ENCODE data around the gene TSSK6. TPM values are rescaled to one million over a fixed set of nuclear protein-coding genes. Genes with fewer than 3 reads are reported as not detected.

Gene TSSK6
- total RNA-seq, 2 experiments from 2014 or later: 4.5 TPM

GRCh38 chr19:19508217-19508616 is 7.1 kb downstream of the TSSK6 start:
- H3K36me3 Mint-ChIP-seq (ENCODE audit: low read depth): peaks cover 10% of the 10 kb centered on the region
- no peaks in the 10 kb centered on the region for H3K27me3 Mint-ChIP-seq (ENCODE audit: low read depth)
- intact Hi-C loops (cut with micrococcal nuclease): no loop called here
- no peaks in the 10 kb centered on the region for H3K9me3 Mint-ChIP-seq
- CTCF ChIA-PET: interaction anchor here (0.7 to 1.4 kb wide), 5 partner anchors 17 to 1046 kb away, joined by 3 to 4 read pairs (median 3); no protein-coding TSS in a partner anchor
- H3K4me3 Mint-ChIP-seq: no peak overlapping the region
- DNase-seq: no peak
- no peaks in the 10 kb centered on the region for H3K4me1 Mint-ChIP-seq (ENCODE audit: low read depth)
- no peak overlapping the region for H3K27ac Mint-ChIP-seq

- H3K9me3 Mint-ChIP-seq: no peaks in the 10 kb centered on the region
- peaks cover 13% of the 10 kb centered on the region for H3K36me3 Mint-ChIP-seq (ENCODE audit: low read depth)
- no peaks in the 10 kb centered on the region for H3K27me3 Mint-ChIP-seq (ENCODE audit: low read depth)
- intact Hi-C loops (cut with micrococcal nuclease): no loop called here
- H3K27ac Mint-ChIP-seq: no peak overlapping the region
- no peak for DNase-seq
- no peaks in the 10 kb centered on the region for H3K4me1 Mint-ChIP-seq (ENCODE audit: low read depth)
- CTCF ChIA-PET: interaction anchor here (1.1 kb wide), 1 partner anchor 16 kb away, joined by 4 read pairs; no protein-coding TSS in a partner anchor
- no peak overlapping the region for H3K4me3 Mint-ChIP-seq
Measured at GRCh38 chr19:19507354-19507753, 8.0 kb downstream of the TSSK6 start.

GRCh38 chr19:19506592-19506991 is 8.8 kb downstream of the TSSK6 start:
- intact Hi-C loops (cut with micrococcal nuclease): no loop called here
- Mint-ChIP-seq H3K4me1 (ENCODE audit: low read depth) (no peaks in the 10 kb centered on the region), H3K27ac (peak overlapping the region; percentile 36), H3K27me3 (ENCODE audit: low read depth) (no peaks in the 10 kb centered on the region), H3K9me3 (no peaks in the 10 kb centered on the region), H3K36me3 (ENCODE audit: low read depth) (peaks cover 17% of the 10 kb centered on the region), H3K4me3 (no peak overlapping the region)
- no peak for DNase-seq
- CTCF ChIA-PET: no interaction called here

GRCh38 chr19:19505669-19506326 is 9.6 kb downstream of the TSSK6 start:
- no peak overlapping the region for H3K27ac Mint-ChIP-seq

GRCh38 chr19:19504754-19505668 is 10.3 kb downstream of the TSSK6 start:
- no peaks in the 10 kb centered on the region for H3K4me1 Mint-ChIP-seq (ENCODE audit: low read depth)
- intact Hi-C loops (cut with micrococcal nuclease): no loop called here
- H3K4me3 Mint-ChIP-seq: no peak overlapping the region
- CTCF ChIA-PET: interaction anchor here (0.6 kb wide), 1 partner anchor 177 kb away, joined by 3 read pairs; no protein-coding TSS in a partner anchor
- H3K36me3 Mint-ChIP-seq (ENCODE audit: low read depth): peaks cover 19% of the 10 kb centered on the region
- DNase-seq: no peak
- no peaks in the 10 kb centered on the region for H3K27me3 Mint-ChIP-seq (ENCODE audit: low read depth)
- H3K27ac Mint-ChIP-seq: peak overlapping the region; percentile 30
- no peaks in the 10 kb centered on the region for H3K9me3 Mint-ChIP-seq

More at GRCh38 chr19:19505669-19506326, 9.6 kb downstream of the TSSK6 start:
- CTCF ChIA-PET: no interaction called here
- Mint-ChIP-seq H3K36me3 (ENCODE audit: low read depth) (peaks cover 19% of the 10 kb centered on the region), H3K27me3 (ENCODE audit: low read depth) (no peaks in the 10 kb centered on the region), H3K9me3 (no peaks in the 10 kb centered on the region), H3K4me1 (ENCODE audit: low read depth) (no peaks in the 10 kb centered on the region), H3K4me3 (no peak overlapping the region)
- DNase-seq: no peak
- intact Hi-C loops (cut with micrococcal nuclease): no loop called here

- Mint-ChIP-seq H3K36me3 (ENCODE audit: low read depth) (peaks cover 24% of the 10 kb centered on the region), H3K4me3 (no peak overlapping the region), H3K27ac (no peak overlapping the region)
Measured at GRCh38 chr19:19502808-19503602, 12.3 kb downstream of the TSSK6 start.

GRCh38 chr19:19502281-19502680 is 13.1 kb downstream of the TSSK6 start:
- Mint-ChIP-seq H3K4me3 (no peak overlapping the region), H3K9me3 (no peaks in the 10 kb centered on the region), H3K36me3 (ENCODE audit: low read depth) (peaks cover 20% of the 10 kb centered on the region), H3K27ac (no peak overlapping the region), H3K27me3 (ENCODE audit: low read depth) (no peaks in the 10 kb centered on the region), H3K4me1 (ENCODE audit: low read depth) (no peaks in the 10 kb centered on the region)
- no peak for DNase-seq
- CTCF ChIA-PET: no interaction called here
- intact Hi-C loops (cut with micrococcal nuclease): no loop called here

More at GRCh38 chr19:19502808-19503602, 12.3 kb downstream of the TSSK6 start:
- Mint-ChIP-seq H3K9me3 (no peaks in the 10 kb centered on the region), H3K4me1 (ENCODE audit: low read depth) (no peaks in the 10 kb centered on the region), H3K27me3 (ENCODE audit: low read depth) (no peaks in the 10 kb centered on the region)
- intact Hi-C loops (cut with micrococcal nuclease): no loop called here
- no peak for DNase-seq
- CTCF ChIA-PET: no interaction called here

GRCh38 chr19:19501798-19502197 is 13.6 kb downstream of the TSSK6 start:
- Mint-ChIP-seq H3K36me3 (ENCODE audit: low read depth) (peaks cover 20% of the 10 kb centered on the region), H3K4me1 (ENCODE audit: low read depth) (no peaks in the 10 kb centered on the region), H3K27ac (no peak overlapping the region), H3K27me3 (ENCODE audit: low read depth) (no peaks in the 10 kb centered on the region), H3K4me3 (no peak overlapping the region), H3K9me3 (no peaks in the 10 kb centered on the region)
- no peak for DNase-seq
- intact Hi-C loops (cut with micrococcal nuclease): no loop called here
- CTCF ChIA-PET: no interaction called here

GRCh38 chr19:19500975-19501644 is 14.2 kb downstream of the TSSK6 start:
- Mint-ChIP-seq H3K27ac (no peak overlapping the region), H3K4me1 (ENCODE audit: low read depth) (no peaks in the 10 kb centered on the region), H3K27me3 (ENCODE audit: low read depth) (no peaks in the 10 kb centered on the region), H3K36me3 (ENCODE audit: low read depth) (peaks cover 19% of the 10 kb centered on the region), H3K4me3 (no peak overlapping the region), H3K9me3 (no peaks in the 10 kb centered on the region)
- CTCF ChIA-PET: interaction anchor here (1.2 kb wide), 1 partner anchor 11 kb away, joined by 4 read pairs; no protein-coding TSS in a partner anchor
- DNase-seq: no peak
- intact Hi-C loops (cut with micrococcal nuclease): no loop called here

- Mint-ChIP-seq H3K9me3 (no peaks in the 10 kb centered on the region), H3K4me3 (no peak overlapping the region), H3K4me1 (ENCODE audit: low read depth) (no peaks in the 10 kb centered on the region), H3K27me3 (ENCODE audit: low read depth) (no peaks in the 10 kb centered on the region), H3K27ac (no peak overlapping the region), H3K36me3 (ENCODE audit: low read depth) (peaks cover 27% of the 10 kb centered on the region)
- CTCF ChIA-PET: no interaction called here
- intact Hi-C loops (cut with micrococcal nuclease): no loop called here
- DNase-seq: no peak
Measured at GRCh38 chr19:19499272-19499995, 15.9 kb downstream of the TSSK6 start.

- H3K4me1 Mint-ChIP-seq (ENCODE audit: low read depth): peaks cover 2% of the 10 kb centered on the region
- no peak for DNase-seq
- no peaks in the 10 kb centered on the region for H3K27me3 Mint-ChIP-seq (ENCODE audit: low read depth)
- no peak overlapping the region for H3K4me3 Mint-ChIP-seq
- intact Hi-C loops (cut with micrococcal nuclease): no loop called here
- no peak overlapping the region for H3K27ac Mint-ChIP-seq
- peaks cover 29% of the 10 kb centered on the region for H3K36me3 Mint-ChIP-seq (ENCODE audit: low read depth)
- H3K9me3 Mint-ChIP-seq: no peaks in the 10 kb centered on the region
- CTCF ChIA-PET: no interaction called here
Measured at GRCh38 chr19:19498255-19498991, 16.9 kb downstream of the TSSK6 start.
